GM19397 (cell line): ENCODE results near the gene ENTPD3.

Source experiments
- ATAC-seq: cut with Tn5 transposase; IDR thresholded peaks from one replicate; pipeline ENCODE4 v1.9.1; 2021; ENCODE audit warnings: mild to moderate bottlenecking, moderate library complexity; ENCODE audit not compliant: unreplicated experiment

Gene ENTPD3

DNA sequence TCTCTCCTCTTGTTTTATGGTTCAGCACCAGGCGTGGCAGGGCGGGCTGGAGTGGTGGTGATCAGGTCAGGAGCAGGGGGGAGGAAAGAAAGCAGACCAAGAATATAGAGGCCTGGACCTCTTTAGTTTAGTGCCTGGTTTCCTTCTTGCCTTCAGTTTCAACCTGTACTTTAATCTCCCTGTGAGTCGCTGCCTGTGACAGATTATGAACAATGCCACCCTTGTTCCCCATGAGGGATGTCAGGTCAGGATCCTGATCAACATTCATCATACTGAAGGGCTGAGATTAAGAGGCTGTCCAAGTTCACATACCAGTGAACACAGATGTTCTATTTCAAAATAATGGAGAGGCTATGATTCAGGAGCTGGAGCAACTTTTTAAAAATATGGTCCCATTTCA is 11.4 kb downstream of the ENTPD3 start:
- no peak for ATAC-seq

DNA sequence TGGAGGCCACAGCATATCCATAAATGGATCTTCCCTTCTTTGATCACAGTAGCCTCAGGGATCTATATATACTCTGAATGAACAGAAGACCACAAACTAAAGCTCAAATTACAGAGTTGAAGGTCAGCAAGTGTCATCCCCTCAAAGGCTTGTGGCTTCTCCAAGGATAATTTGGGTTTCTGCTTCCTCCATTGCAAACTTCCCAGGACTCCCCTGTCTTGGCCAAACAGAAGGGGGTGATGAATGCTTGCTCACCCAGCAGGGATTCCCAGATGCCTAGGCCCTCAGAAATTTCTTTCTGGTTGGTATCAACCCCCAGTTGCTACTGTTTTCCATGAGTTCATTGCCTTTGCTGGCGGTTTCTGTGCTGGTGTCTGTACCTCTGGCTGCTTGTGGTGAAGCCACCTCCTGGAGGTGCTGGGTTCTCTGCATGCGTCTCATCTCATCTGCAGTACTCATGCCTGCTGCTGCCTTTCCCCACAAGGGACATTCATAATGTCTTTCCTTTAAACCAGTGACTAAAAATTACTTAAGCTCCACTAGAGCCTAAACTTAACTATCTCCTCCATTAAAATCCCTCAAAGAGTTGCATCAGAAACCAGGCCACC is 17.7 kb downstream of the ENTPD3 start:
- no peak for ATAC-seq

- no peak for ATAC-seq
Observed at GRCh38 chr3:40407007-40407406, 20.0 kb downstream of the ENTPD3 start.

- no peak for ATAC-seq
Observed at GRCh38 chr3:40407611-40408010, 20.6 kb downstream of the ENTPD3 start.

GRCh38 chr3:40414270-40414669 is 27.3 kb downstream of the ENTPD3 start:
- ATAC-seq = no peak

DNA sequence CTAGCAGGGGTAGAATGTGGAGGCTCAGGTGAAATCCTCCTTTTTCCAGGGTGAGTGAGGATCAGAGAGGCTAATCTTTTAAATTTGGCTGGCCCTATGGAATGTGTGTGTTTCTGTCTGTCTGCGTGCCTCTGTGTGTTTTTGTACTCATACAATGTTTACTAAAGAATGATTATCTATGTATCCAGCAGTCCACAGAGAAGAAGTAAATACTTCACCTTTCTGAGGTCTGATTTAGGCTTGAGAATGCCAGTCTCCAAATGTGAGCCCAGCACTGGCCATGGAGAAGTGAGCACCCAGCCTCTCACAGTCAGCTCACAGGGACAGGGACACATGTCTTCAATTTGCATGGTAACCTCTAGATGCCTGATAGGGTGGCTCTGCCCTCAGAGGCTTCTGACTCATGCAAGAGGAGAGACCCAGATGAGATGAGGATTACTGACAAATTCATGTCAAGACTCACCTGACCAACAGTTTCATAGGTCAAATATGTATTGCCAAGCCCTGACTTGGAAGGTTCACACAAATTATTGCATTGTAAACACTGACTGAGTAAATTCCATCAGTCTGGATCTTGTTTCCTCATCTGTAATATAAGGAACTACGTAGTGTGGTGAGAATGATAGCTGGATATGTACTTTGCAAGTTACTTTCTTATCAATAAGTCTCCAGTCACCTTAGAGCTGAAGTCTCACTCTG is 31.0 kb downstream of the ENTPD3 start:
- no peak for ATAC-seq

DNA sequence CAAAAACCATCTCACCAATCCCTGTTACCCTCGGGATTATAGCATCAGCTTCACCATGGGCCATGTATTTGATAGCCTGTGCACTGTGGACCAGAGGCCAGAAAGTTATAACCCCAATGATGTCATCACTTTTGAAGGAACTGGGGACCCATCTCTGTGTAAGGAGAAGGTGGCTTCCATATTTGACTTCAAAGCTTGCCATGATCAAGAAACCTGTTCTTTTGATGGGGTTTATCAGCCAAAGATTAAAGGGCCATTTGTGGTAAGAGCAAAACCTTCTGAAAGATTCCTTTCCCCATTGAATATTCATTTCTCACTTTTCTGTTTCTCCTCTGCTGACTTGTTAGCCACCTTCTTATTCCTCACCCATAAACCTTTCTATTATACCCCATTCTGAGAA is 35.9 kb downstream of the ENTPD3 start:
- ATAC-seq = no peak

GRCh38 chr3:40427045-40427669 is 40.2 kb downstream of the ENTPD3 start:
- ATAC-seq = no peak

- no peak for ATAC-seq
Observed at GRCh38 chr3:40432793-40433192, 45.8 kb downstream of the ENTPD3 start.

DNA sequence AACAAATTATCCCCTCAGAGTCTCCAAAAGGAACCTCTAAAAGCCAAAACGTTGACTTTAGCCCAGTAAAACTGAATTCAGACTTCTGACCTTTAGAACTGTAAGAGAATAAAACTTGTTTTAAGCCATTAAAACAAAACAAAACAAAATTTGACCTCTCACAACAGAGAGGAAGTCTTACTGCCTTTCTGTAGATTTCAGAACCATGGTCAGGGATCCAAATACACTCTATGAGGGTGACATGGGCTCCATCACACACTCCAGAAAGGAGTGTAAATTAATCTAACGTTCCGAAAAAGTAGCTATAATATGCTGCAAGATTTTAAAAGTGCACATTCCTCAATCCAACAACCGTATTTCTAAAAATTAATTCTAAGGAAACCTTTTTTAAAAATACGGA is 50.9 kb downstream of the ENTPD3 start:
- ATAC-seq = no peak

DNA sequence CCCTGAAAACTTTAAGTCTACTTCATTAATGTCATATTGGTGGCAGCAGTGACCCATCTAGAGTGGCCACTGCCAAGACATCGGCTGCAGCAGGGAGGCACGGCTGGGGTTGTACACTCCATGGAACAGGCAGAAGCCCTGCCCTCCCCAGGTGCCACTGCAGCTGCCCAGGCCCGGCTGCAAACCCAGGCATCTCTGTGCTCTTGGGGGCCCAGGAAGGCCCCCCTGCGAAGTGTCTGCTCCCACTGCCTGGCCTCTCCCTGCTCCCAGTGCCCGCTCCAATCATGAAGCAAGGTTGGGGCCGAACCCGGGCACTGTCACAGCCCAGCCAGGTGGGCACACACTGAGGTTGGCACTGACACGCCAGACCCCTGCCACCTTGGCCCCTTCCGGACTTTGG is 58.1 kb downstream of the ENTPD3 start:
- no peak for ATAC-seq

DNA sequence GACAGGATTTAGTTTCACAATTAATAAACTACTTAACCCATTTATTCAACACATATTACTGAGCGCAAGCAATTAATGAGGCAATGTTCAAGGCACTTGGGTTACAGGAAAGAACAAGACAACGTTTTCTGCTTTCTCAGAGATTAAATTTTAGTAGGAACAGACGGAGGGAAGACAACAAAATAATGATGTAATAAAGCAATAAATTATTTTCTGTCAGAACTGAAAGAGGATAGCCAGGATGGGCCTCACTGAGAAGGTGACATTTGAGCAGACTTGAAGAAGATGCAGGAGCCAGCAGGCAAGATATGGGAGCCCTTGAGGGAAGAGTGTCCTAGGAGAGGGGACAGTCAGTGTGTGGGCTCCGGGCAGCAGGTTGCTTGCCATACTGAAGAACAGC is 58.9 kb downstream of the ENTPD3 start:
- no peak for ATAC-seq

- ATAC-seq = no peak
Observed at GRCh38 chr3:40450438-40450837, 63.5 kb downstream of the ENTPD3 start.

- ATAC-seq = no peak
Observed at GRCh38 chr3:40451551-40451950, 64.6 kb downstream of the ENTPD3 start.

GRCh38 chr3:40452057-40452456 is 65.1 kb downstream of the ENTPD3 start:
- no peak for ATAC-seq

GRCh38 chr3:40452562-40452875 is 65.5 kb downstream of the ENTPD3 start:
- no peak for ATAC-seq

DNA sequence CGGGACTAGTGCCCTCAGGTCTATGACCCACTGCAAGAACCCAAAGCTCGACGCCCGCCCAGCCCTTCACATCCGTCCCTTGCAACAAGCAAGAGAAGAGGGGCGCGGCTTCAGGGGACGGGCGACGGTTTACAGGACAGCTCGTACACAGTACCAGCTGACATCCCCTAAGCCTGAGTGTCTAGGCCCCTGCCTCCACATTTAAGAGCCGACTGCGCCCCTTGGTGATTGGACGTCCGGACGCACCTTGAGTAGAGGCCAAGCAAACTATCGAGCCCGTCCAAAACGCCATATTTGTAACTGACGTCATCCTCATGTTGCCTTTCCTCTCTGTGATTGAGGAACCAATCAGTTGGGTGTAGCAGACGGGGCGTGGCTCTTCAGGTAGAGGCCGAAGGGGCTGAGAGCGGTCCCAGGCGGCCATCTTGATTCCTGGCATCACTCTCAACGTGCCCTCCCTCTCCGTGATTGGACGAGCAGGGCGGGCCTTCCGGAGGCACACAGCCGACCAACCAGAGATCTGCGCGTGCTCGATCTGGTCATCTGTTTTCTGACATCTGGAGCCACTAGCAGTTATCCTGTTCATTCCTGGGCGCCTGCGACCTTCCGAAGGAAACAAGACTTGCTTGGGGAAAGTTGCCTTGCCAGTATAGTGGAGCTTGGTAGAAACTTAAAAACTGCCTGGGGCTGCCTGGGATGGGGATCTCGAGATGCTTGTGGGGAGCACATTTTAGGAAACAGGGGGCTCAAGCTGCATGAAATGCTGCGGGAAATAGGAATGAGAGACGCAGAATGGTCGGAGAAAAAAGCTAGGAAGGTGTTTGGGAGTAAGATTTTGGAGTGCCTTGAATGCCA is 66.1 kb downstream of the ENTPD3 start:
- peak; percentile 93 for ATAC-seq

GRCh38 chr3:40453933-40454332 is 66.9 kb downstream of the ENTPD3 start:
- ATAC-seq = no peak

- no peak for ATAC-seq
Observed at GRCh38 chr3:40455328-40455727, 68.3 kb downstream of the ENTPD3 start.

GRCh38 chr3:40456279-40456939 is 69.4 kb downstream of the ENTPD3 start:
- no peak for ATAC-seq
